ENCODE data around the gene TRAPPC4. TPM values are rescaled to one million over a fixed set of nuclear protein-coding genes. Genes with fewer than 3 reads are reported as not detected.
"Not testable (repeated sequence)": the region's sequence is repeated elsewhere in the genome, so short reads cannot be mapped to it uniquely, and the experiment has no call there.

Gene TRAPPC4
- 72.1 TPM for polyA plus RNA-seq (2013, experiment 1 of 2)
- 74.9 TPM for polyA plus RNA-seq (2013, experiment 2 of 2)

DNA sequence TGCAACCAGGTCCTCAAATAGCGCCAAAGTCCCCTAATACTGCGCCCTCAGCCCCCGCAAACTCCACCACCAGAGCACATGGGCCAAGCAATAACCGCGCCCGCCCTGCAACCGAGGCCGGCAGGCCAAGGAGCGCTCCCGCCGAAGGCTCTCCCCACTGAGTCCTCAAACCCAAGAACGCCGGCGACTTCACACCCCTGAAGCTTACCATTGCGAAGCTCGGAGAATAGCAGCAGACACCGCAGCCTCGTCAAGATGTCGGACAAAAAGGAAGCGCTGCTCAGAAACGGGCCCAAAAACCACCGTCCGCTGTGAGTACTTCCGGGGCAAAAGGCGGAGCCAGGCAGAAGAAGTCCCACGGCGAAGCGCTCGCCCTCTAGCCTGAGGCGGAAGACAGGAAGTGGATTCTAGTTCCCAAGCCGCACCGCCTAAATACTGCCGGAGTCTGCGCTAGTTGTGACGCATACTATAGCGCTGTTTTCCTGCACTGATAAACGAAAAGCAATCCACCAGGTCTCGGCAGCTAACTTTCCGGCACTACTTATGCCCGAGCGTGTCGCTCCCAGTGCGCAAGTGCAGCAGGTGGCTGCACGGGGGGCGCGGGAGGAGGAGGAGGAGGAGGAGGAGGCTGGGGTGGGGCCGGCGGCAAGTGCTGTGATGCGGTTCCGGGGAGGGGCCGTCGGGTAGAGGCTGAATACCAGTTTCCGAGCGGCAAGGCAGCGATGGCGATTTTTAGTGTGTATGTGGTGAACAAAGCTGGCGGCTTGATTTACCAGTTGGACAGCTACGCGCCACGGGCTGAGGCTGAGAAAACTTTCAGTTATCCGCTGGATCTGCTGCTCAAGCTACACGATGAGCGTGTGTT, at the start of gene TRAPPC4, which contains the start of gene RPS25:
TSS of gene TRAPPC4 (plus strand) at position 693 of the 865 bp plus-strand sequence. CDS start at position 723, 30 bp downstream.
TSS of gene RPS25 (minus strand) at position 270 of the 865 bp plus-strand sequence. CDS start at position 211, 59 bp downstream.
- Histone ChIP-seq H3K27me3 (ENCODE audit: control insufficient read depth in 3 of 3, insufficient read depth in 3 of 3, low read depth in 1 of 3, low read length in 3 of 3) (no peaks in the 10 kb centered on the region), H3K9me3 (replicated peaks in 1 of 2; ENCODE audit: control insufficient read depth in 2 of 2, insufficient read depth in 1 of 2, low read depth in 1 of 2, low read length in 2 of 2) (peaks cover 0 to 2% of the 10 kb centered on the region in 2 donors), H3K79me1 (ENCODE audit: low read depth, low read length) (peaks cover 7% of the 10 kb centered on the region), H2BK15ac (ENCODE audit: low read length) (peak within 1 kb of the TSS; percentile 61), H2AFZ (ENCODE audit: low read length) (peak within 1 kb of the TSS; percentile 96), H4K8ac (ENCODE audit: low read depth, low read length) (no peak within 1 kb of the TSS), H3K36me3 (replicated peaks in 1 of 2; ENCODE audit: control insufficient read depth in 2 of 2, insufficient read depth in 2 of 2, low read length in 2 of 2) (peaks cover 35 to 76% of the 10 kb centered on the region in 2 donors), H3K4me3 (ENCODE audit: low read length in 2 of 2) (peak within 1 kb of the TSS; percentile 80 to 93), H3K4me2 (ENCODE audit: insufficient read depth, low read length, poor library complexity, severe bottlenecking) (peak within 1 kb of the TSS; percentile 79), H2BK120ac (ENCODE audit: low read depth, low read length) (no peak within 1 kb of the TSS), H3K18ac (ENCODE audit: low read length) (peak within 1 kb of the TSS; percentile 97), H3K4ac (ENCODE audit: low read length) (no peak within 1 kb of the TSS), H3K23ac (ENCODE audit: low read depth, low read length, poor library complexity) (peak within 1 kb of the TSS; percentile 99), H3K27ac (replicated peaks; ENCODE audit: low read length) (peak within 1 kb of the TSS; percentile 91), H2BK5ac (ENCODE audit: low read length) (peak within 1 kb of the TSS; percentile 83), H4K91ac (ENCODE audit: low read depth, low read length, poor library complexity) (no peak within 1 kb of the TSS), H2AK5ac (ENCODE audit: low read depth, low read length) (peak within 1 kb of the TSS; percentile 87), H3K14ac (ENCODE audit: low read length) (peak within 1 kb of the TSS; percentile 97), H3K4me1 (ENCODE audit: control insufficient read depth in 2 of 2, insufficient read depth in 1 of 2, low read depth in 1 of 2, low read length in 2 of 2) (peaks cover 5 to 8% of the 10 kb centered on the region in 2 donors), H3K9ac (ENCODE audit: low read depth, low read length, poor library complexity) (peak within 1 kb of the TSS; percentile 99), H2BK12ac (ENCODE audit: low read length) (peak within 1 kb of the TSS; percentile 53)
- WGBS, 2 donors (ENCODE audit: extremely low coverage in 2 of 2, insufficient read length in 2 of 2, insufficient replicate concordance in 1 of 2): no CpG with 5 or more reads among the region's 63 CpGs
- DNase-seq (ENCODE audit: low spot score): peak; percentile 90

GRCh38 chr11:118969508-118969907, 49.1 kb upstream of the TRAPPC4 start:
- H3K36me3 ChIP-seq (replicated peaks in 1 of 2; ENCODE audit: control insufficient read depth in 2 of 2, insufficient read depth in 2 of 2, low read length in 2 of 2); H3K27me3 ChIP-seq (ENCODE audit: control insufficient read depth in 3 of 3, insufficient read depth in 3 of 3, low read depth in 1 of 3, low read length in 3 of 3); H4K8ac ChIP-seq (ENCODE audit: low read depth, low read length); H3K79me1 ChIP-seq (ENCODE audit: low read depth, low read length); H3K23ac ChIP-seq (ENCODE audit: low read depth, low read length, poor library complexity); H3K4me3 ChIP-seq (ENCODE audit: low read length in 2 of 2); H2BK120ac ChIP-seq (ENCODE audit: low read depth, low read length); H3K4me2 ChIP-seq (ENCODE audit: insufficient read depth, low read length, poor library complexity, severe bottlenecking); DNase-seq (ENCODE audit: low spot score); H4K91ac ChIP-seq (ENCODE audit: low read depth, low read length, poor library complexity); H3K9ac ChIP-seq (ENCODE audit: low read depth, low read length, poor library complexity); H2BK15ac ChIP-seq (ENCODE audit: low read length); H2AK5ac ChIP-seq (ENCODE audit: low read depth, low read length); H3K9me3 ChIP-seq (replicated peaks in 1 of 2; ENCODE audit: control insufficient read depth in 2 of 2, insufficient read depth in 1 of 2, low read depth in 1 of 2, low read length in 2 of 2); H3K4me1 ChIP-seq (ENCODE audit: control insufficient read depth in 2 of 2, insufficient read depth in 1 of 2, low read depth in 1 of 2, low read length in 2 of 2); H2BK12ac ChIP-seq (ENCODE audit: low read length); H3K14ac ChIP-seq (ENCODE audit: low read length); H3K27ac ChIP-seq (replicated peaks; ENCODE audit: low read length); H3K18ac ChIP-seq (ENCODE audit: low read length); H2AFZ ChIP-seq (ENCODE audit: low read length); H3K4ac ChIP-seq (ENCODE audit: low read length); H2BK5ac ChIP-seq (ENCODE audit: low read length): not testable (repeated sequence)
- WGBS, 2 donors (ENCODE audit: extremely low coverage in 2 of 2, insufficient read length in 2 of 2, insufficient replicate concordance in 1 of 2): no CpG with 5 or more reads among the region's 2 CpGs

DNA sequence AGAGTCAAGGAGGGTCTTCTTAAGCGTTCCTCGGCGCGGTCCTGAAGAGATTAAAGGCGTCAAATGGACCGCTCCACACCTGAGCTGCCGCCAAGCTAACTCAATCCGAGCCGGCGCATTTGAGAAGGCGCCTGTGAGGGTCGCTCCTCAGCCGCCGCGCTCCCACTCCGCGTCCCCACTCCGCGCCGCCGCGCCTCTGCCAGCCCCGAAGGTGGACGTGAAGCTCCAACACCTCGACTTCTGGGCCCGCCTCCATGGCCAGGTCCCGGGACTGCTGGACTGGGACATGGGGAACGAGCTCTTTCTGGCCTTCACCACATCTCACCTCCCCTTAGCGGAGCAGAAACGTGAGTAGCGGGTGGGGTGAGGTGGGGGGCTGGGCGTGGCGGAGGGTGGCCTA, 46.9 kb upstream of the TRAPPC4 start, which contains the start of gene FOXR1:
TSS of gene FOXR1 (plus strand) at position 116 of the 400 bp plus-strand sequence. CDS start at position 287, 171 bp downstream.
- Histone ChIP-seq H2BK5ac (ENCODE audit: low read length) (no peak within 1 kb of the TSS), H3K27ac (replicated peaks; ENCODE audit: low read length) (no peak within 1 kb of the TSS), H2BK120ac (ENCODE audit: low read depth, low read length) (no peak within 1 kb of the TSS), H3K18ac (ENCODE audit: low read length) (peak within 1 kb of the TSS; percentile 71), H3K4me1 (ENCODE audit: control insufficient read depth in 2 of 2, insufficient read depth in 1 of 2, low read depth in 1 of 2, low read length in 2 of 2) (peaks cover 0 to 4% of the 10 kb centered on the region in 2 donors), H3K4me2 (ENCODE audit: insufficient read depth, low read length, poor library complexity, severe bottlenecking) (no peak within 1 kb of the TSS), H4K8ac (ENCODE audit: low read depth, low read length) (peak within 1 kb of the TSS; percentile 65), H3K27me3 (ENCODE audit: control insufficient read depth in 3 of 3, insufficient read depth in 3 of 3, low read depth in 1 of 3, low read length in 3 of 3) (no peaks in the 10 kb centered on the region), H3K4me3 (ENCODE audit: low read length in 2 of 2) (no peak within 1 kb of the TSS), H2BK12ac (ENCODE audit: low read length) (no peak within 1 kb of the TSS), H2AK5ac (ENCODE audit: low read depth, low read length) (peak within 1 kb of the TSS; percentile 86), H3K14ac (ENCODE audit: low read length) (no peak within 1 kb of the TSS), H4K91ac (ENCODE audit: low read depth, low read length, poor library complexity) (no peak within 1 kb of the TSS), H3K4ac (ENCODE audit: low read length) (no peak within 1 kb of the TSS), H3K23ac (ENCODE audit: low read depth, low read length, poor library complexity) (no peak within 1 kb of the TSS), H2BK15ac (ENCODE audit: low read length) (no peak within 1 kb of the TSS), H3K79me1 (ENCODE audit: low read depth, low read length) (no peaks in the 10 kb centered on the region), H3K9ac (ENCODE audit: low read depth, low read length, poor library complexity) (no peak within 1 kb of the TSS), H3K9me3 (replicated peaks in 1 of 2; ENCODE audit: control insufficient read depth in 2 of 2, insufficient read depth in 1 of 2, low read depth in 1 of 2, low read length in 2 of 2) (no peaks in the 10 kb centered on the region), H3K36me3 (replicated peaks in 1 of 2; ENCODE audit: control insufficient read depth in 2 of 2, insufficient read depth in 2 of 2, low read length in 2 of 2) (no peaks in the 10 kb centered on the region), H2AFZ (ENCODE audit: low read length) (no peak within 1 kb of the TSS)
- DNase-seq (ENCODE audit: low spot score): no peak
- WGBS, 2 donors (ENCODE audit: extremely low coverage in 2 of 2, insufficient read length in 2 of 2, insufficient replicate concordance in 1 of 2): no CpG with 5 or more reads among the region's 33 CpGs

DNA sequence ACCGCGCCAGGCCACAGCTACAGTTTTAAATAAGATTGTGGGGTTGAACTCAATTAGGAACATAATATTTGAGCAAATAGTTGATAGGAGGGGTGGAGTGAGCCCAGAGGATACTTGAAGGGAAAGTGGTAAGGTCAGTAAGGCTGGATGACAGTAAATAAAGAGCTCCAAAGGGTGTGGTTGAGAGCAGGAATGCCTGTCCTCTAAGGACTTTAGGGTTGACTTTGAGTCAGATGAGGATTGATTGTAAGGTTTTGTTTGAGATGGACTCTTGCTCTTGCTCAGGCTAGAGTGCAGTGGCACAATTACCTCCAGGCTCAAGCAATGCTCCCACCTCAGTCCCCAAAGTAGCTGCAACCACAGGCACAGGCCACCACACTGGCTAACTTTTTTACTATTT, 44.6 kb upstream of the TRAPPC4 start:
- H3K14ac ChIP-seq (ENCODE audit: low read length): no peak overlapping the region

More for the DNA sequence above, 44.6 kb upstream of the TRAPPC4 start:
- H3K18ac ChIP-seq (ENCODE audit: low read length): no peak overlapping the region
- H3K27ac ChIP-seq (replicated peaks; ENCODE audit: low read length): no peak overlapping the region
- no peaks in the 10 kb centered on the region for H3K9me3 ChIP-seq (replicated peaks in 1 of 2; ENCODE audit: control insufficient read depth in 2 of 2, insufficient read depth in 1 of 2, low read depth in 1 of 2, low read length in 2 of 2)
- no peak overlapping the region for H2BK5ac ChIP-seq (ENCODE audit: low read length)
- H3K23ac ChIP-seq (ENCODE audit: low read depth, low read length, poor library complexity): no peak overlapping the region
- H4K8ac ChIP-seq (ENCODE audit: low read depth, low read length): no peak overlapping the region
- H3K4me3 ChIP-seq (ENCODE audit: low read length in 2 of 2): no peak overlapping the region
- no peak overlapping the region for H2AK5ac ChIP-seq (ENCODE audit: low read depth, low read length)
- H2AFZ ChIP-seq (ENCODE audit: low read length): no peak overlapping the region
- H3K36me3 ChIP-seq (replicated peaks in 1 of 2; ENCODE audit: control insufficient read depth in 2 of 2, insufficient read depth in 2 of 2, low read length in 2 of 2): no peaks in the 10 kb centered on the region
- DNase-seq (ENCODE audit: low spot score): no peak
- peaks cover 0 to 9% (median 0%) of the 10 kb centered on the region in 3 experiments for H3K27me3 ChIP-seq (ENCODE audit: control insufficient read depth in 3 of 3, insufficient read depth in 3 of 3, low read depth in 1 of 3, low read length in 3 of 3)
- H3K4ac ChIP-seq (ENCODE audit: low read length): no peak overlapping the region
- H3K9ac ChIP-seq (ENCODE audit: low read depth, low read length, poor library complexity): no peak overlapping the region
- no peak overlapping the region for H2BK12ac ChIP-seq (ENCODE audit: low read length)
- H3K4me1 ChIP-seq (ENCODE audit: control insufficient read depth in 2 of 2, insufficient read depth in 1 of 2, low read depth in 1 of 2, low read length in 2 of 2): peaks cover 3 to 4% of the 10 kb centered on the region in 2 donors
- no peak overlapping the region for H2BK15ac ChIP-seq (ENCODE audit: low read length)
- H4K91ac ChIP-seq (ENCODE audit: low read depth, low read length, poor library complexity): no peak overlapping the region
- H3K79me1 ChIP-seq (ENCODE audit: low read depth, low read length): no peaks in the 10 kb centered on the region
- no peak overlapping the region for H2BK120ac ChIP-seq (ENCODE audit: low read depth, low read length)
- H3K4me2 ChIP-seq (ENCODE audit: insufficient read depth, low read length, poor library complexity, severe bottlenecking): no peak overlapping the region
- no CpG with 5 or more reads among the region's 2 CpGs for WGBS, 2 donors (ENCODE audit: extremely low coverage in 2 of 2, insufficient read length in 2 of 2, insufficient replicate concordance in 1 of 2)
